NCI-H187 treated with DMSO at 0.1 percent for 48 hours (cell line): ENCODE results near the gene ETF1.
"Not testable (repeated sequence)": the region's sequence is repeated elsewhere in the genome, so short reads cannot be mapped to it uniquely, and the experiment has no call there.

Experiments
- DNase-seq: peaks from one replicate; lab custom pipeline; 2025; lab: John Stamatoyannopoulos, UW

ETF1 gene

DNA sequence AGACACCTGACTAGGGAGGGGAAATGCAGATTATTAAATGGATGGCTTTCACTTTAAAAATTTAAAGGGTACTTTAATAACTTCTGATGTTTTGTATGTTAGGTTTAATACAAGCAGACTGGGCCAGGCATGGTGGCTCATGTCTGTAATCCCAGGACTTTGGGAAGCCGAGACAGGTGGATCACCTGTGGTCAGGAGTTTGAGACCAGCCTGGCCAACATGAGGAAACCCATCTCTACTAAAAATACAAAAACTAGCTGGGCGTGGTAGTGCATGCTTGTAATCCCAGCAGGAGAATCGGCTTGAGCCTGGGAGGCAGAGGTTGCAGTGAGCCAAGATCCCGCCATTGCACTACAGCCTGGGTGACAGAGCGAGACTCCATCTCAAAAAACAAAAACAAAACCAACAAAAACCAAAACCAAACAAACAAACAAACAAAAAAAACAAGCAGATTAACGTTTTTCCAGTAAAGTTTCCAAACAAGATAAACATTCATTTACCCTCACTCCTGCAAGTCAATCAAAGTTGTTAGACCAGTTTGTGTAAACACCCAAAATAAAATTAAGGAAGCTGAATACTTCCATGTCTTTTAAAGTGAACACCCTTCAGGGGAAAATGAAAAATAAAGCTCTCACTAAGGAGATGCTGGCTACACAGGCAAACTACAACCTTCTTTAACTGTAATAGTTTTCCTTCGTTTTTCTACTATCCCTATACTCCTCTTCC is 14.1 kb downstream of the ETF1 start:
- DNase-seq: no peak

DNA sequence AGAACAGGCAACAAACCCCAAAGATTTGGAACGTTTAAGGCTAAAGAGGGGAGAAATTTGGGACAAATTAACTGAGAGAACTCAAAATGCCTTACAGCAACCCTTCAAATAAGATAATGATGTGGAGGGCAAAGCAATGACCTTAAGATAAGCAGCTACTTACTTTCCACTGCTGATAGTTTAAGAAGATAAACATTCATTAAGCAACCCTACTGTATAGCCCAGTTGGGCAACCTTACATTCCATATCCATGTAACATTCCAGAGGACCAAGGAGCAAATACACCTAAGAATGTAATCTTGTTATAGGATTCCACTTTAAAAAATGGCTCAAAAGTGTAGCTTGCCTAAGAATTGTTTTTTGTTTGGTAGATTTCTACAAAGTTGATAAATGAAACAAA is 14.8 kb downstream of the ETF1 start:
- DNase-seq: no peak

DNA sequence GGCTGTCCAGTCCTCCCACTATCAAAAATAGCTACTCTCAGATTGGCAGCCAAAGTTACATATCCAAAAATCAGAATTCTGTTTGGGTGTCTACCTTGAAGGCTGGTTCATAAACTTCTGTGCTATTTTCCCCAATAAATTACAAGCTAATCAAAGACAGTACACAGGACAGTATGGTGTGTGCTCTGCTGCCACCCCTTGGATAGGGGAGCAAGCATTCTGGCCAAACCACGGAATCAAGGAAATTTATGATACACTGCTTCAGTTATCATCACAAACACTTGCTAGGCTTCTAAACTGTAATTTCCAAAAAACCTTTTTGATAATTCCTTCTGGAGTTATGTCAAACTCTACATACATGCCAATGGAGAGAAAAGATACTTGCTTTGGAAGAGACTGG is 15.9 kb downstream of the ETF1 start:
- no peak for DNase-seq

DNA sequence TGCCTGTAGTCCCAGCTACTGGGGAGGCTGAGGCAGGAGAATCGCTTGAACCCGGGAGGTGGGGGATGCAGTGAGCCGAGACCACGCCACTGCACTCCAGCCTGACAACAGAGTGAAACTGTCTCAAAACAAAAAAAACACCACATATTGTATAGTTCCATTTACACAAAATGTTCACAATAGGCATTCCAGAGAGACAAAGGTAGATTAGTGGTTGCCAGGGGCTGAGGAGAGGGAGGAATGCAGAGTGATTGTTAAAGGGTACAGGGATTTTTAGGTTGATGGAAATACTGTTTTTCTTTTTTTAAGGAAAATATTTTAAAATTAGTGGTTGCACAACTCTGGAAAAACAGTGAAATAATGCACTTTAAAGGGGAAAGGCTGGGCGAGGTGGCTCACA is 19.6 kb downstream of the ETF1 start:
- no peak for DNase-seq

DNA sequence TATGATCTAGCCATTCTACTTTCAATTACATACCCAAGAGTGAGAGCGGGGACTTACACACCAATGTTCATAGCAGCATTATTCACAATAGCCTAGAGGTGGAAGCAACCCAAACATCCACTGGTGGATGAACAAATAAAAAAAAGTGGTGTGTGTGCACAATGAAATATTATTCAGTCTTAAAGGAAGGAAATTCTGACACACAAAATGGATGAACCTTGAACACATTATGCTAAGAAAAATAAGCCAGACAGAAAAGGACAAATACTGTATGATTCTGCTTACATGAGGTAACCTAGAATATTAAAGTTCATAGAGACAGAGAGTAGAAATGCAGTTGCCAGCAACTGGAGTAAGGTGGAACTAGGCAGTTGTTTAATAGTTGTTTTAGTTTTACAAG is 22.1 kb downstream of the ETF1 start:
- no peak for DNase-seq

DNA sequence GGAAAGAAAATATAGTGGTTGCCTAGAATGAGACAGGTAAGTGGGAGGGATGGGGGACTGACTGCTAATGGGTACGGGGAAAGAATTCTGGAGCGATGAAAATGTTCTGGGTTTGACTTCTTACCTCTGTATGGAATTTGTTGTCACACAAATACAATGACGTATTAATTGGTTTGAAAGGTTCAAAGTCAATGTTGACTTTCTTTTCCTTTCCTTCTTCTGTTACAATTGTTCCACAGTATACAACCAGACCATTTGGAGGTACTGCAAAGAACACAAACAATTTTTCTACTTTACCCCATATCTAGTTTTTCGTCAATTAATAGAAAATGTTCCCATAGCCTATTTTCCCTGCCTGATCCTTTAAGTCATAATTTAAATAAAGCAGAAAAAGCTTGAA is 25.6 kb downstream of the ETF1 start:
- no peak for DNase-seq

DNA sequence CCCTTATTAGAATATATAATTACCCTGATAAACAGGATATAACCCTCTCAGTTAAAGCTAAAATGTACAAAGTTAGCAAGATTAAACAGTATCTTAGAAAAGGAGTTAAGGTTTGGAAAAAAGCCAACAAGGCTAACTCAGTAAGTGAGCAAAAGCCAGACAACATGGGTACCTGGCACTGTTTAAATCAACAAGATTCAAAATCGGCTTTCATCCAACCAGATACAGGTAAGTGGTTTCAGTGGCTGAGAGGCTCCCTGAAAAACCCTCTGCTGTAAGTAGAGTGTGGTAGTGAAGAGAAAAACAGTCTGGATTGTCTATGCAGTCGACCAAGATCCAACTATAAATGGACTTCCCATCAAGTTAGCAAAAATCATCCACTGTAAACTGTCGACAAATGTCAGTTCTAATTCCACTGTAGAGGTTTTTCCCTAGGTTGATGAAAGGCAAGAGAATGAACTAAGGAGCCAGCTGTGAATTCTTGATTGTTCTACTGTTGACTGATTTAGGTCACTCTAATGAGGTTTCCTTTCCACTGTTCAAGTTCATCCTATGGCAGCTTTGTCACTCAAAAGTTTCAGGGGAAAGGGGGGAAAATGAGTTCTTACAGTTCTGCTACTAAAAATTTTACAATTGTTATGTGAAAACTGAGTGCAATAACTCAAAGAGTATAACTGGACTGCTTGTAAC is 27.3 kb downstream of the ETF1 start:
- DNase-seq: no peak

DNA sequence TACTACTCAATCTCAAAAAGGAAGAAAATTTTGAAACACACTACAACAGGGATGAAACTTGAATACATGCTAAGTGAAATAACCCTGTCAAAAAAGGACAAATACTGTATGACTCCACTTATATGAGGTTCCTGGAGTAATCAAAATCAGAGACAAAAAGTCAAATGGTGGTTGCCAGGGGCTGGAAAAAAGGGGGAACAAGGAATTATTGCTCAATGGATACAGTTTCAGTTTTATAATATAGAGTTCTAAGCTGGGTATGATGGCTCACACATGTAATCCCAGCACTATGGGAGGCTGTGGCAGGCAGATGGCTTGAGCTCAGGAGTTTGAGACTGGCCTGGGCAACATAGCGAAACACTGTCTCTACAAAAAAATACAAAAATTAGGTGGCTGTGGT is 29.0 kb downstream of the ETF1 start:
- no peak for DNase-seq

DNA sequence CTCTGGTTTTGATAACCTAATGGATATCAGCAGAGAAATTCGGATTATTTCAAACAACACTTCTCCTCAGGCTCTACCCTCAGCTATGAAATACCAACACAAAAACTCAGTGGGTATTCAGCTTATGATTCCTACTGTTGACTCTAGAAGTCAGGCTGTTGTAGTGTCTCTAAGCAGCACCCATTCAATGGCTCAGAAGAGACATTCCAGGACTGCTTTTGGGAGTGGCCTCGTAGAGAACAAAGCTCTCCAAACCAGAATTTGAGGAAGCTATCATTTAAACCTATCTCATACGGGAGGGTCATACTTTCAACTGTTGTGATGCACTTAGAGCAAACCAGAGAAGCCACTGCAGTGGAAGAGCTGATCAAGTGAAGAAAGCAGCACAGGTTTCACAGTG is 34.1 kb downstream of the ETF1 start:
- DNase-seq: no peak

DNA sequence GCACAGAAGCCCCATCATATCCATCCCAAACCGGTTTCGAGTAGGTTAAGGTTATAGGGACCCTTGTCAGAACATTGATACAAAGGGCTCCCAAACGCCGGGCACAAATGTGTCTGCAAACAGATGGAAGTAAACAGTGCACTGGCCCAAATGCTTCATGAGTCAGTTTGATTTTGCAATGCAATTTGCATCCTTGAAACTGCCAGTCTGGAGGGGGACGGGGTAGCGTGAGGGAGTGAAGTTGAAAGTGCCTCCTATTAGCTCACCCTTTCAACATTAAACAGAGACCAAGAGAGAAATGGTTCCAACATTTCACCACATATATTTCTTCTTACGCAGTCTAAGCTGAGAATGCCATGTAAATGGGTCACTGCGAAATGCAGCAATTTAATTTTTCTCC is 35.6 kb downstream of the ETF1 start:
- DNase-seq: not testable (repeated sequence)

DNA sequence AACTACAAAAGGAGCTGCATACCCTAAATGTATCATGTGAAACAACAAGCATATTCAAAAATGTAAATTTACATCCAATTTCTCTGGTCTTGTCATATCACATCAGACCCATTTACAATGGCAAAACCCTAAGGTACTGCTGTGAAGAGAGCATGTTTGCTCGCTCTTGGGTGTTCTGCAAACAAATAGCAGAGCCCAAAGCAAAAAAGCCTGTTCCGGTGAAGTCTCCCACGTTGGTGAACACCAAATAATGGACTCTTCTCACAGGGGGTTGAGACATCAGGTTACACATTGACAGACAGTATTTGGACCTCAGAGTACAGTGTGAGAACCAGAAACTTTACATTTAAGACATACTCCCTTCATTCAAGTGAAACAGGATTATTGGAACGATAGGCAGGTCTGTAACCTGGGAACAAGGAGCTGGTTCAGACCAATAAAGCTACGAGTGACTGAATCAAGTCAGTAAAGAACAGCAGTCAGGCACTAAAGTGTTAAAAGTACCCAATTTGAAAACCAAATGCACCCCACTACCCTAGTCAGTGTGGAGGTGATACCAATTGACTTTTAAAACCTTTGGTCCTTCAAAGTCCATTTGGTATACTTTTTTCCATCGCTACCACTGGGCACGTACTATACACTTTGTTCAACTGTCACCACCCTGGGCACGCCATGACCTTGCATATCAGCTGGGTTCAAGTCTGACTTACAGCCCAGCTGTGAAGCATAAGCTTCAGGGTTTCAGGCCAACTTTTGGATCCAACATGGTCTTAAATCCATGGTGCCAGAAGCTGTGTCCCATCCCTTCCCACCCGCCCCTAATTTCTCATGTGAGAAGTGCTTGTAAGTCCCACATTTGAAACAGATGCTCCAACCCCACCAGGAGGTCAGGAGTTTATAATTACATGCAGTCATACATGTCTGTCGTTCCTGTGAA is 36.4 kb downstream of the ETF1 start:
- no peak for DNase-seq

DNA sequence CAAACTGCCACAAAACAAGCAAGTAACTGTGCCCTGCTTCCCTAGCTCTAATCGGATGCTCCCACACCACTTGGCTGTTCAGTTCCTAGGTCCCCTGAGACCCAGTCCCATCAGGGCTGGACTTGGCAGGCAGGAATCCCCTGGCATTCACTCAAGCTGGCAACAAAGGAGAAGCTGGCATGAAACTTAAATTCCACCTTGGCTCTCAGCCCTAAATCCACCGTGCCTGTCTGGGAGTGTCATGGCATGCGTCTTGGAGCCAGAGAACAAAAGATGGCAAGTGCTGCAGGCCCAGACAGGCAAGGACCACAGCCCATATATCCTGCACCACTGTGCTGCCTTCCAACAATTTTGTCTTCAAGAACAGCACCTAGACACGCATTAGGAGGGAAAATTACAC is 38.2 kb downstream of the ETF1 start:
- DNase-seq: no peak

DNA sequence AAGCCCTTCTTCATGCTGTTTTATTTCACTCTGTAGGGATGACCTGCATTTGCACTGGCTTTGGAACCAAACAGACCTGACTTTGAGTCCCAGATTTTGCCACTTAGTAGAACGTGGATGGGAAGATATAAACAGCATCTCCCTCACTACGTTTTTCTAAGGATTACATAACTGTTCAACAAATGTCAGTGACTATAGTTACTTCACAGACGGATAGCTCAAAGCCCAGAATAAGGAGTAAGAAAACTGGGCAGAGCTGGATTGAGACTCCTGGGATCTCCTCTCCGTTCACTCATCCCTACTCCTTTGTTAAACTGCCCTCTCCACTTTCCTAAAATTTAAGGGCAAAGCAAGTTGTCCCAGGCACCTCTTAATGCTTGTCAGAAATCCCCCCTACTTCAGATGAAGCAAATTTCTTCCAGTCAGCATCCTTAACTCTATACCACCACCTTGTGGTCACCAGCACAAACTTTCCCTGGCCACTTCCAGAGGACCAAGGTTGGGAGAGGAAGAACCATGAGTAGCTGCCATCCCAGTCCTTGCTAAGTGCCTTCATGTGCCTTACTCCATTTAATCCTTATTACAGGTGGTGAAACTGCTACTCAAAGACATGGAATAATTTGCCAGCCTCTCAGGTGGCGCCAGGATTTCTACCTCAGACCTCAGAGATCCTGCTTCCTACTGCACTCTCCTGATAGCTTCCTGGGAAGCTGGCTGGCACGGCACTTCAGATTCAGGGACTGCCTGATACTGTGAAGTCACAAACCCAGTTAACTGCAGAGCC is 39.4 kb downstream of the ETF1 start:
- peak; percentile 3 for DNase-seq

DNA sequence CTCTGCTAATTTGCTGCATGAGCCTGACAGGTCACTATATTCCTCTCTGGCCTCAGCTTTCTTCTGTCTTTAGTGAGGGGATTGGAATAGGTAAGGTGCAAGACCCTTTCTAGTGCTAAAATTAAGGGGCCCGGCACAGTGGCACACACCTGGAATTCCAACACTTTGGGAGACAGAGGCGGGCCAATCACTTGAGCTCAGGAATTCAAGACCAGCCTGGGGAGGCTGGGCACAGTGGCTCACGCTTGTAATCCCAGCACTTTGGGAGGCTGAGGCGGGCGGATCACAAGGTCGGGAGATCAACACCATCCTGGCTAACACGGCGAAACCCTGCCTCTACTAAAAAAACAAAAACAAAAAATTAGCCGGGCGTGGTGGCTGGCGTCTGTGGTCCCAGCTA is 40.5 kb downstream of the ETF1 start:
- no peak for DNase-seq

DNA sequence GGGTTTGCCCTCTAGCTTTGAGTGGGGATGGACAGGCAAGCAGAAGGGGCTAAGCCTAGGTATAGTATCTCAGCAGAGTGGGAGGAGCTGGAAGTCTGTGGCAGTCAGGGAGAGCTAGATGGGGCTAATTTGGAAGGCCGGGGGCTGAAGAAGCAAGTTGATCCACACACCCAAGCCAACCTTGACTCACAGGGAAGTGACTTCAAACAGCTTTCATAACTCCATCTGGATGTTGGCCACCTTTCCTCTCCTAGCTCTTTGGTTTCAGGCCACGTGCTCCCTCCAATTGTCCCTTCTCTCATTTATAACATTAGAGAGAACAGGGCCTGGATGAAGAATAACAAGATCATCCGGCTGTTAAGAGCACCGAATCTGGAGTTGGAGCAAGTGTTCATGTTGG is 40.9 kb downstream of the ETF1 start:
- no peak for DNase-seq

DNA sequence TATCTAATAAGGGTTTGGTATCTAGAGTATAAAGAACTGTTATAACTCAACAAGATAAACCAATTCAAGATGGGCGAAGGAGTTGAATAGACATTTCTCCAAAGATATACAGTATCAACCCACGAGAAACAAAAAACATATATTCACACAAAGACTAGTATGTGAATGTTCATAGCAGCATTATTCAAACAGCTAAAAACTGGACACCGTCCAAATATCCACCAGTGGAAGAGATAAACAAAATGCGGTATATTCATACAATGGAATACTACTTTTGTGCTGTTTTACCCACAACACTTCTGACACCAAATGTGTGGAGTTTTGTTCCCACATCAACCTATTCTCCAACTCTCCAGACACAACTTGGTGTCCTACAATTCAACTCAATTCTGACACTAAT is 44.7 kb downstream of the ETF1 start:
- no peak for DNase-seq

DNA sequence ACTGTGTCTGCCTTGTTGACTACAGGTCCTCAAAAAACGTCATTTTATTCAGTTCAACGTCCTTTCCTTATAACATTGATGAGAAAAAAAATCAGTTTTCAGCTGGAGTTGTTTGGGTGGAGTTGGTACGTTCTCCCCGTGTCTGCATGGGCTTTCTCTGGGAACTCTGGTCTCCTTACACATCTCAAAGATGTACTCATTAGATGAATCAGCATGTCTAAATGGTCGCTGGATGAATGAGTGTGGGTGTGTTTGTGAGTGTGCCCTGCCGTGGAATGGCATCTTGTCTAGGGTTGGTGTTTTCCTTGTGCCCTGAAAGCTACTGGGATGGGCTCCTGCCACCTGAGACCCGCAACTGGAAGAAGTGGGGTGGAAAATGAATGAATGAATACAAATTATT is 47.7 kb downstream of the ETF1 start:
- no peak for DNase-seq

DNA sequence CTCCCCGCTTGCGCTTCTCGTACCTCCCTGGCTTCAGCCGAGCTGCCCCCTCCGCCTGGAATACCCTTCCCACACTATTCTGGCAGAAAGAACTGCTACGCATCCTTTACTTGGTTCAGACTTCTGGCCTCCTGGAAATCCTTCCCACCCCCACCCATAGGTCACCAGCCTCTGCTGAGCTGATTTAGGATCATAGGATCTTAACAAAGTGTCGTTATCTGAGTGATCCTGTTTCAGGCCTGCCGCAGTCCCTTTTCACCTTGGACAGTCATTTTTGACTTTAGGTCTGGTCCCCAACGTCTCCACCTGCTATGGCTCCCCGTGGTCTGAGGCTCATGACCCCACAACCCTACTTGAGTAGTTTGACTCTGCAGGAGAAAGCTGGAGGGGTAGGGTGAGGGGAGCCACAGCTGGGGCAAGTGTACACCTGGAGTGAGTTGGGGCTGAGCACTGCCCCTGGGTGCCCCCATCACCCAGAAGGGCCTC is 50.4 kb downstream of the ETF1 start:
- DNase-seq: no peak

DNA sequence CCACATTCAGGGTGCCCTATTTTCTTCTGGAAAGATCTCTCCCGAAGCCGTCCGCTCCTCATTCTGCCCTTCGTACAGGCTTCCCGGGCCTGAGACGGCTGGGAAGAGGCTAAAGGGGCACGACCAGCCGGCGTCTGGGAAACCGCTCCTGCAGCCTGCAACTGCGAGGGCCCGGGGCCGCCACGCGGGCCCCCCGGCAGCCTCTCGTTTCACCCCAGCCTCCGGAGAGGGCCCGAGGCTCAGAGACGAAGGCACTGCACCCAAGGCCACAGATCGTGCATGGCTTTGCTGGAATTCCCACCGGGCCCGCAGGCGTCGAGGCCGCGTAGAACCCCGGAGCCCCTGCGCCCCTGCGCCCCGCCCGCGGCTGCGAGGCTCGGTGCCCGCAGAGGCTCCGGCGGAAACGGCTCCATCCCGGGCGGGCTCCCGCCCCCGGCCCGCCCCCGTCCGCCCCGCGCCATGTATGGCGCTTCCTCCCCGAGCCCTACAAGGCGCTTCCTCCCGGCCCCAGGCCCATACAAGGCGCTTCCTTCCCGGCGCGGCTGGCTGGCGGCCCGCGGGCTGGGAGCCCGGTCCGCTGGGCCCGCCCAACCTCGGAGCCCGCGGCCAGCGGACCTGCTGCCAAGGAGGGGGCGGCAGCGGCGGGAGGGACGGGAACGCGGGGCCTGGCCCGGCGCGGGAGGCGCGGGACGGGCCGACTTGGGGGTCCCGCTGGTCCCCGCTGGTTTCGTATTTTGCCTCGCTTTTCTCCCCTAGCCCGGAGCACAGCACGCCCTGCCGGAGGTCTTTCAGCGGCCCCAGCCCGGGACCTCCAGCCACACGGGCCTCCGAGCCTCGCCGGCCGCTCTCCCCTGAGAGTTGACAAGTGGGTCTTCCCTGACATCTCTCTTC is 51.1 kb downstream of the ETF1 start:
- DNase-seq: peak; percentile 25

DNA sequence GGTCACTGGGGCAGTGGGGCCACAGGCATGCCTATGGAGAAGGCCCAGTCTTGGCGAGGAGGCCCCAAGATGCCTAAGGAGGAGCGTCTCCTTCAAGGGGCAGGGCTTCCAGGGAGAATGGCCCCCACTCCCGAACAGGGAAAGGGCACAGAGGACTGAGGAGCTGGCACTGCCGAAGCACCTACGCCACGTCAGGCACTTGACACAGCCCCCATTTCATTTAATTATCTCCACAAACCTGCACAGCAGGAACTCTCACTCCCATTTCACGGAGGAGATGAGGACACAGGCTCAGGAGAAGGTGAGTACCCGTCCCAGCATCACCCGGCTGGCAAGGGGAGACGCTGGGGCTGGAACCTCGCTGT is 51.8 kb downstream of the ETF1 start:
- no peak for DNase-seq
